AG10803 (cell line): Measurements from ENCODE around the gene FKTN.
A peak's percentile ranks its signal among the peaks of the same experiment; 100 is the strongest.
"Not testable (repeated sequence)": the region's sequence is repeated elsewhere in the genome, so short reads cannot be mapped to it uniquely, and the experiment has no call there.

Source experiments
- DNase-seq: peaks from one replicate; pipeline ENCODE4 v3.0.0; 2010; ENCODE audit warnings: low read depth
- H3K4me3 ChIP-seq: 2 replicates; pipeline ENCODE4 v1.5.1; 2011; ENCODE audit warnings: mild to moderate bottlenecking, low read length, control low read depth
- TF ChIP-seq, protein P1 (sequence below): conservative IDR thresholded peaks from 2 replicates; pipeline ENCODE4 v1.5.1; 2011; ENCODE audit warnings: mild to moderate bottlenecking, low read length, control low read depth, inconsistent platforms

Gene FKTN

DNA sequence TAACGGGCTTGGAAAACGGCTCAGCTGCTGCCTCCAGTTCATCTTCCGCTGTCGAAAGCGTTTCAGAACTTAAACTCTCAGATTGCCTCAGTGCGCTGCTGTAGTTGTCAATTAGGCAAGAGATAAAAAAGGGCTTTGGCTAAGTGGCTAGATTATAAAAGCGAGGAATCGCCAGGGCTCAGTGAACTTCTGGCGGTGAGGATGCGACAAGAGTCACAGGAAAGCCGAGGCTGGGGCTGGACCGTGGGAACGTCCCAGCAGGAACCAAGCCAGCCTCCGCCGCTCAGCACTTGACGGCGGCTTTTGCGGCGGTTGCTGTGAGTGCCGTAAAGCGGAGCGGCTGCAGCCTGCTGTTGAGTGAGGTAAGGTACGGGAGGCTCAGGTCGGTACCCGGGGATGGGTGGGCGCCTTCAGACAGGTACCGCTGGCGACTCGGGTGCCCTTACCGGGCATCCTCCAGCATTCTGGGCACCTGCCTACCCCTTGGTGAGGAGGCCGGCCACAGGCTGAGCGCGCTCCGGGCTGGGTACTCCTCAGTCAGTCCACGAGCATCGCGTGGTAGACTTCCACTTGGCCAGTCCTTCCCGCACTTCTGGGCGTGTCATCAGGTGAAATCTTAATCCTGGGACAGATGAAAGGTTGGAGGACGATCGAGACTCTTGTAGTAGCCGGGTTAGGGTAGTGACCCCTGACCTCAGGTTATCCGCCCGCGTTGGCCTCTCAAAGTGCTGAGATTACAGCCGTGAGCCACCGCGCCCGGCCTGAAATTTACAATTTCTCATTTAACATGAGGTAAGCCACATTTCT lies at the start of gene FKTN:
Gene FKTN (plus strand): TSS at position 328 of the 807 bp plus-strand sequence. CDS start 16,902 bp downstream, outside the sequence.
- TF ChIP-seq, protein P1, sequence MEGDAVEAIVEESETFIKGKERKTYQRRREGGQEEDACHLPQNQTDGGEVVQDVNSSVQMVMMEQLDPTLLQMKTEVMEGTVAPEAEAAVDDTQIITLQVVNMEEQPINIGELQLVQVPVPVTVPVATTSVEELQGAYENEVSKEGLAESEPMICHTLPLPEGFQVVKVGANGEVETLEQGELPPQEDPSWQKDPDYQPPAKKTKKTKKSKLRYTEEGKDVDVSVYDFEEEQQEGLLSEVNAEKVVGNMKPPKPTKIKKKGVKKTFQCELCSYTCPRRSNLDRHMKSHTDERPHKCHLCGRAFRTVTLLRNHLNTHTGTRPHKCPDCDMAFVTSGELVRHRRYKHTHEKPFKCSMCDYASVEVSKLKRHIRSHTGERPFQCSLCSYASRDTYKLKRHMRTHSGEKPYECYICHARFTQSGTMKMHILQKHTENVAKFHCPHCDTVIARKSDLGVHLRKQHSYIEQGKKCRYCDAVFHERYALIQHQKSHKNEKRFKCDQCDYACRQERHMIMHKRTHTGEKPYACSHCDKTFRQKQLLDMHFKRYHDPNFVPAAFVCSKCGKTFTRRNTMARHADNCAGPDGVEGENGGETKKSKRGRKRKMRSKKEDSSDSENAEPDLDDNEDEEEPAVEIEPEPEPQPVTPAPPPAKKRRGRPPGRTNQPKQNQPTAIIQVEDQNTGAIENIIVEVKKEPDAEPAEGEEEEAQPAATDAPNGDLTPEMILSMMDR, result no peak
- H3K4me3 ChIP-seq, result peak within 1 kb of the TSS; percentile 96
- DNase-seq, result peak; percentile 81

DNA sequence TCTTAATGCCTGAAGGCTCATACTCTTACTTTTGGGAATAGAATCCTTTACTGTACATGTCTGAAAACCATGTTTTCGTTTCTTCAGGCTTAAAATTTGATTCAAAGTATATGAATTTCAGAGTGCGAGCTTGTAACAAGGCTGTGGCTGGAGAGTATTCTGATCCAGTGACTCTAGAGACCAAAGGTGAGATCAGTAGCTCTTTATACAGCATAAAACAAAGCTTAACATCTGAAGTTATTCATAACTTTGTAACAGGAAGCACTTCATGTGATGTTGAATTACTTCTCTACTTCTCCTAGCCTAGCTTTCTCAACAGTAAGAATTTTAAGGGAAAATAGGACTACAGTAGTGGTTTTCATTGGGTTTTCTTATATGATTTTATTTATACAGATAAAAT lies 49.4 kb upstream of the FKTN start:
- TF ChIP-seq, protein P1, result no peak
- no peak for DNase-seq
- H3K4me3 ChIP-seq, result no peak overlapping the region

DNA sequence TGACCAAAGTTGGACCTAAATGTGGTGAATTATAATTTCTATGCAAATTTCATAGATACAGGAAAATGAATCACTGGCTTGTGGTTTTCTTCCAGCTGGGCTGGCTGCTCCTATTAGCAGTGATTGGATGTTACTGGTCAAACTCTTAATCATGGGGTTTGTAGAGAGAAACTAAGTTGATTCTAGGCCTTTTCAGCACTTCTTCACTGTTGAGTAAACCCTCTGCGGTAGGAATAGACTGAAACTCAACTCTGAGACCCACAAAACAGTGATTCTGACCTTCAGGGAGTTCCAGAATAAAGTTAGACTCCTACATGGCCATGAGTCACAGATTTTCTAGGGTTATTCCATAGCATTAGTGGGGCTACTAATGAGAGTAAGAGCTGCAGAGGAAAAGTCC lies 47.9 kb upstream of the FKTN start:
- TF ChIP-seq, protein P1, result no peak
- peak; percentile 62 for DNase-seq
- no peak overlapping the region for H3K4me3 ChIP-seq

DNA sequence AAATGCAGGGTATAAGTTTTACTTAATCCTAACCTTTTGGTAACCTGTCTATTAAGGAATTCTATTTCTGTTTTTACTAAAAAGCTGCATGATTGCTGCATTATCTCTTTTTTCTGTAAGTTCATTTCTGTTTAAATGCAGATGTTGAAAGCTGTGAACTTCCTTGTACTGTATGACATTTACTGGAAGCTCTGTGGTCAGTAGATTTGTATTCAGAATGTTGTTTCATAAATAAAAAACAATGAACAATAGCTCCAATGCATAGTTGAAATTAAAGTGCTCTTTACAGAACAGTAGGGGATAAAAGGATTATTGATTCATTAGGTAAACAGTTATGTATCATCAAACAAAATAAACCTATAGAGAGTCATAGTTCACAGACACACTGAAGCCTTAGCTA lies 46.5 kb upstream of the FKTN start:
- no peak overlapping the region for H3K4me3 ChIP-seq
- TF ChIP-seq, protein P1, result no peak
- no peak for DNase-seq

DNA sequence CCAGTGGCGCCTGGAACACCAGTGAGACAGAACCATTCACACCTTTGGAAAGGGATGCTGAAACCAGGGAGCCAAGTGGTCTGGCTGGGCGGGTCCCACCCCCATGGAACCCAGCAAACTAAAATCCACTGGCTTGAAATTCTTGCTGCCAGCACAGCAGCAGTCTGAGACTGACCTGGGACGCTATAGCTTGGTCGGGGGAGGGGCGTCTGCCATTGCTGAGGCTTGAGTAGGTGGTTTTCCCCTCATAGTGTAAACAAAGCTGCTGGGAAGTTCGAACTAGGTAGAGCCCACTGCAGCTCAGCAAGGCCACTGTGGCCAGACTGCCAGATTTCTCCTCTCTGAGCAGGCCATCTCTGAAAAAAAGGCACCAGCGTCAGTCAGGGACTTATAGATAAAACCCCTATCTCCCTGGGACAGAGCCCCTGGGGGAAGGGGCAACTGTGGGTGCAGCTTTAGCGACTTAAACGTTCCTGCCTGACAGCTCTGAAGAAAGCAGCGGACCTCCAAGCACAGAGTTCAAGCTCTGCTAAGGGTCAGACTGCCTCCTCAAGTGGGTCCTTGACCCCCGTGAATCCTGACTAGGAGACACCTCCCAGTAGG lies 42.0 kb upstream of the FKTN start:
- no peak for DNase-seq
- no peak overlapping the region for H3K4me3 ChIP-seq
- TF ChIP-seq, protein P1, result no peak

DNA sequence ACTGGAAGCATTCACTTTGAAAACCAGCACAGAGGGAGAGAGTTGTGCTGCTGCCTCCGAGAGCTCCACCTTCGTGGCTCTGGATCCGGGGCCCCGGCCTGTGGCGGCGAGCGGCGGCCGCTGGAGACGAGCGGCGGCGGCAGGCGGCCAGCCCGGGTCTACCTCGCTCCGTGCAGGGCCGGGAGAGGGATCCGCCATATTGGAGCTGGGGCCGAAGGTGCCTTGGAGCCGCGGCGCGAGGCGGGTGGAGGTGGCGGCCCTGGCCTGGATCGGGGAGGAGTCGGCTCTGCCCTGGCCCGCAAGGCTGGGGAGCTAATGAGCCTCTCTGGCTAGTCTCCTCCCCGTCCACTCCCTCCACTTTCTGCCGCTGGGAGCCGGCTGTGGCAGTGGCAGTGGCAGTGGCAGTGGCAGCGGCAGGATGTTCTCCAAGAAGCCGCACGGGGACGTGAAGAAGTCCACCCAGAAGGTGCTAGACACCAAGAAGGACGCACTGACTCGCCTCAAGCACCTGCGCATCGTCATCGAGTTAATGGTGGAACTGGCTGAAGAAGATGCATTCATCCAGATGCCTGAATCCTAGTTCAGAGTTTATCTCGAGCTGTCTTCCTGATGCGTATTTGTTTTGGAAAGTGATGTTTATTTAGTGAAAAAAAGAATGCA lies 38.1 kb upstream of the FKTN start:
- H3K4me3 ChIP-seq, DNase-seq: not testable (repeated sequence)

- not testable (repeated sequence) for H3K4me3 ChIP-seq, DNase-seq
Measured at GRCh38 chr9:105520992-105521391, 36.9 kb upstream of the FKTN start.

DNA sequence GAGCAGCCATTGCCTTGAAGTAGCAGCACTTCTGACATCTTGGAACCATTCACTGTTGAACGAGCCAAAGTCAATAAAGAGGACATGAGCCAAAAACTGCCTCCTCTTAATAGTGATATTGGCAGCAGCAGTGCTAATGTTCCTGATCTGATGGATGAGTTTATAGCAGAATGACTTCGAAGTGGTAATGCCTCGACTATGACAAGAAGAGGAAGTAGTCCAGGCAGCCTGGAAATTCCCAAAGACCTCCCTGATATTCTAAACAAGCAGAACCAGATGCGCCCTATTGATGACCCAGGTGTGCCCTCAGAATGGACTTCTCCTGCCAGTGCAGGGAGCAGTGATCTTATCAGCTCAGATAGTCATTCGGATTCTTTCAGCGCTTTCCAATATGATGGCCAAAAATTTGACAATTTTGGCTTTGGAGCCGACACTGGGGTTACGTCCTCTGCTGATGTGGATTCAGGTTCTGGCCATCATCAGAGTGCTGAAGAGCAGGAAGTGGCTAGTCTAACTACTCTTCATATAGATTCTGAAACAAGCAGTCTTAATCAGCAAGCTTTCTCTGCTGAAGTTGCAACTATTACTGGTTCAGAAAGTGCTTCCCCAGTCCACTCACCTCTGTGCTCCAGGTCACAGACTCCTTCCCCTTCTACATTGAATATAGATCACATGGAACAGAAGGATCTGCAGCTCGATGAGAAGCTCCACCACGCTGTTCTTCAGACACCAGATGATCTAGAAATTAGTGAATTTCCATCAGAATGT lies 35.1 kb upstream of the FKTN start:
- not testable (repeated sequence) for H3K4me3 ChIP-seq

More for the DNA sequence above, 35.1 kb upstream of the FKTN start:
- DNase-seq, result not testable (repeated sequence)
